H1 (cell line): ENCODE results near the gene ZNF423.

Source experiments
- CREB1 ChIP-seq: IDR thresholded peaks from 2 replicates; pipeline ENCODE4 v1.6.1; 2012; ENCODE audit warnings: inconsistent platforms
- GABPA ChIP-seq: IDR thresholded peaks from 2 replicates; pipeline ENCODE4 v1.6.1; 2011; ENCODE audit warnings: mild to moderate bottlenecking, low read length, moderate library complexity, borderline replicate concordance; ENCODE audit not compliant: insufficient read depth

GRCh38 chr16:49544828-49545227 lies 311.1 kb downstream of the ZNF423 start:
- TF ChIP-seq CREB1 (no peak), GABPA (no peak)
